Measurements from ENCODE around the gene CNTN1.
"Not testable (repeated sequence)": the region's sequence is repeated elsewhere in the genome, so short reads cannot be mapped to it uniquely, and the experiment has no call there.

Gene CNTN1

DNA sequence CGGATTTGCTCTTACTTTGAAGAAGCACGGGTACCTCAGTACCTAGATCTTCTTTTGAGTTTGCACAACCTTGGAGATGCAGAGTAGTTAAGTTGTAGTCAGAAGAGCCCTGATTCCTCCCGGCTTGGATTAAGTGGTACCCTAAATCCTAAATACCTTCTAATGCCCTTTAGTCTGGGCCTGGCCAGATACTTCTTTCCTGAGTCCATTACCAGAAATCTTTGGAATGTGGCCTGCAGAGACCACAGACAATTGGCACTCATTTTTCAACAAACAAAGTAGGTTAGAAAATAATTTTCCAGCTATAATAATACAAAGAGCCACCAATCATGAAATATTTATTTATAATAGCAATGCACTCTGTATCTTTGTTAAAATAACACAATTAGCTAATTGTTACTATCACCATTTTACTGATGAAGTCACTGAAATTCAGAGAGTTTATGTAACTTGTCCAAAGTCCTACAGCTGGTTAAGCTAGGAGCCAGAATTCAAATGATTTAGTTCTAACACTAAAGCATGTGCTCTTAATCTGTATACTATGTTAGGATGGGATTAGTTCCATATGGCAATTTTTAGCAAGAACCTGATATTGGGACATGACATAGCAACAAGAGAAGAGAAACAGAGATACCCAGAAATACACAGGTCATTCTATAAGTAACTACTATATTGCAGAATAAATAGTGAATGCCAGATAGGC is 363.8 kb downstream of the CNTN1 start:
- DNase-seq, result no peak

DNA sequence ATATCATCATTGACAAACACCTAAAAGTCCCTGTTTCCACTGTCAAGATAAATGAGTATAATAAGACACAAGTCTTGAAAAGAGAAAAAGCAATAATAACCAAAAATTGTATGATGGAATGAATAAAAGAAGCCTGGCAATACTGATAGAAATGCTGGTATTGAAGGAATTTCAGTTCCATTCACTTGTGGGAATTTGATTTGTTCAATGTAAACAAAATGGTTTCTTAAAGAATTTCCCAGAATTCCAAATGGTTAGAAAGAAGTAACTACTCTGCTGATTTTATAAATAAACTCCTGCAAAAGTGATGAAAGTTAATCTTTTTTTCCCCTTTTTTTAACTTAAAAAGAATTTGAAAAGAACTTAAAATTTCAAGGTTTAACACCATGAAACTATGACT is 366.0 kb downstream of the CNTN1 start:
- DNase-seq, result no peak

GRCh38 chr12:41061192-41061591 is 369.0 kb downstream of the CNTN1 start:
- no peak for DNase-seq

DNA sequence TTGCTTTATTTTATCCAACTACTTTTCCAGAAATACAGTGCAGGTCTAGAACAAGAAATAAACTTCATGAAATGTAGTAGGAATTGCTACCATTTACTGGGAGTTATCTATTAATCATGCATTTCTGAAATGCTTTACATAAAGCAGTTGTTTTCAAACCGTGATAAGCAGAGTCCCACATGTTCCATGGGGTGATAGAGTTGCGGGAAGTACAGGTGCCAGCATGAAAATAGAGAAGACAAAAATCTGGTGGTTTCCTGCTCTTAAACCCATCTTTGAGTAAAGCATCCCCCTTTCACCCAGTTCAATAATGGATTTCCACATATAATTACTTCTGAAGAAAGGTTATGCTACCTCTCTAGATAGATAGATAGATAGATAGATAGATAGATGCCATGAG is 372.2 kb downstream of the CNTN1 start:
- no peak for DNase-seq

DNA sequence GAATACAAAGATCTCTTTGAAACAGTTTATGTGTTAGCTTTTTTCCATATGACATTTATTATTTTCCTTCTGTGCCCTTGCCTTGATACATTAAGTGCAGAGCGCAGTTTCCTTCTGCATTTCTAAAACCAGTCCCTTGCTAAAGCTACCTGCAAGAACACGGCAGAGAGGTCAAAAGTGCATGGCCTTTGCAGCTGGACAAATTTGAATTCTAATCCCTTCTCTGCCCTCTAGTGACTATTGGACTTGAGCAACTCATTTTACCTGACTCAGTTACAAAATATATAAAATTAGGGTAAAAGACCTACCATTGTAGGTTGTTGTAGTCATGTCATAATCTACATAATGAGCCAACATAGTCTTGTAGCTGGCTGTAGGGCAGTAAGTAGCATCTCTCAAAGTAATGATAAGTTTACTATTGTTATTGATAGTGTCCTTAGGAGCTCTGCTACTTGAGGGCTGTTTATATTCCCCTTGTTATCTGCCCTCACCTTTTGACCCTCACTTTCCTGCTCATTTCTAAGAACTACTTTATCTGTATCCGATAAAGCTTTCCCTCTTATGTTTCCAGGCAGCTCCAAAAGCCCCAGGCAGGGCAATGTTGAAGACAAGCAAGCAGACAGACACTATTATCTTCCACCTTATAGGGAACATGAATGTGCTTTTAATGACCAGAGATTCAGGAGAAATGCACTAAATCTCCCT is 375.9 kb downstream of the CNTN1 start:
- no peak for DNase-seq

- no peak for DNase-seq
Observed at GRCh38 chr12:41073633-41074472, 381.6 kb downstream of the CNTN1 start.

DNA sequence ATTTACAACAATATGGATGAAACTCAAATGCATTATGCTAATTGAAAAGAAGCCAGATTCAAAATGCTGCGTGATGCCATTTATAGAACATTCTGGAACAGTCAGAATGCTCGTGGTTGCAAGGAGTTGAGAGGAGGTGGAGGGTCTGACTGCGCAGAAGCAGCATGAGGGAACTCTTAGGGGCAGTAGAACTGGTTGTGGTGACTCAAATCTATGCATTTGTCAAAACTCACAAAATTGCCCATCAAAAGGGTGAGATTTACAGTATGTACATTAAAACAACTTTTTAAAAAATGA is 382.2 kb downstream of the CNTN1 start:
- DNase-seq, result no peak

DNA sequence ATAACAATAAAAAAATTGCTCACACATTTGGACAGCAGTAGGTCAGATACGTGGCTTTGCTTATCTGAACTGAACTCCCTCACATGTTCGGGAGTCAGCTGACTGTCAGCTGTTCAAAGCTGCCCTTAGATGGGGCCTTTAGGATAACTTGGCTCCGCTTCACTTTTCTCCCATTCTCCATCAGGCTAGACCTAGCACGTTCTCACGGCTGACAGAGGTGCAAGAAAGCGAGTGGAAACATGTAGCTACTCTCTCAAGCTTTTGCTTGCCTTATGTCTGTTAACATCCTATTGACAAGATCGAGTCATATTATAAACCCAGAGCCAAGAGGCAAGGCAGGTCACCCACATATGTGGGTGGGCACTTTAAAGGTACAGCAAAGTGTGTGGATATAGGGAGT is 383.9 kb downstream of the CNTN1 start:
- DNase-seq, result no peak

DNA sequence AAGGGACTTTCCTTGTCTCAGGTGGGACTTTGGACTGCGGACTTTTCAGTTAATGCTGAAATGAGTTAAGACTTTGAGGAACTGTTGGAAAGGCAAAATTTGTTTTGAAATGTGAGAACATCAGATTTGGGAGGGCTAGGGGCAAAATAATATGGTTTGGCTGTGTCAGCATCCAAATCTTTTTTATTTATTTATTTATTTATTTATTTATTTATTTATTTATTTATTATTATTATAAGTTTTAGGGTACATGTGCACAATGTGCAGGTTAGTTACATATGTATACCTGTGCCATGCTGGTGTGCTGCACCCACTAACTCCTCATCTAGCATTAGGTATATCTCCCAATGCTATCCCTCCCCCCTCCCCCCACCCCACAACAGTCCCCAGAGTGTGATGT is 389.0 kb downstream of the CNTN1 start:
- DNase-seq, result not testable (repeated sequence)

- no peak for DNase-seq
Observed at GRCh38 chr12:41089438-41089837, 397.2 kb downstream of the CNTN1 start.

DNA sequence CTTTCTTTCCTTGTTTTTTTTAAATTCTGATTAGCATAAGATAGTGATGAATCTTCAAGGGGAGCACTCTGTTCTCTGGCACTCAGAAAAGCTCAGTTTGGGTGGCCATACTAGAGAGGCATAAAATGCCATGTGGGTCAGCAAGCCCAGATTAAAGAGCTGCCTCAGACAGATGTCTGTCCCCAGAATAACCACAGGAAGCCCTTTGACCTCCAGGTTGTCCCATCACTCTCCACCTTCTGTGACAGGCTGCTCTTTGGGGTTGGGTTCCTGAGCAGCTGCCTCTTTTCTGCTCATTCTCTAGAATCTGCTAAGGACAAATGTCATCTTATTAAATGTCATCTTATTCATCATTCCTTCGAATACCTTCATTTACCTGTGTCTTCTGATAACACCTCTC is 399.9 kb downstream of the CNTN1 start:
- DNase-seq, result no peak

DNA sequence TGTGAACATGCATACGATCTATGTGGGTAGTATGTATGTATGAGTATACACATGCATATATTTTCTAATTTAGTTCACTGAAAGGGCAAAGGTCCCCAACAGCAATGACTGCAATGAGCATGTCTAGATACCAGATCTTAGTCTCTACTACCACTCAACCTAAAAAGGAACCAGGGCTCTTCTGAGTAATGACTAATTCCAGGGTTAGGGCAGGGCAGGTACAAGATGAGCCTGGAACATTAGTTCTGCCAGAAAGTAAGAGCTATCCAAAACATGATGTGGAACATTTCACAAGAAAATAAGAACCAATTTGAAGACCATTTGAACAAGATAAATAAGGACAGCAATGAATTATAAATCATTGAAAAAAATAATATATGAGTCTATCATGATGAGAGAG is 404.6 kb downstream of the CNTN1 start:
- no peak for DNase-seq

DNA sequence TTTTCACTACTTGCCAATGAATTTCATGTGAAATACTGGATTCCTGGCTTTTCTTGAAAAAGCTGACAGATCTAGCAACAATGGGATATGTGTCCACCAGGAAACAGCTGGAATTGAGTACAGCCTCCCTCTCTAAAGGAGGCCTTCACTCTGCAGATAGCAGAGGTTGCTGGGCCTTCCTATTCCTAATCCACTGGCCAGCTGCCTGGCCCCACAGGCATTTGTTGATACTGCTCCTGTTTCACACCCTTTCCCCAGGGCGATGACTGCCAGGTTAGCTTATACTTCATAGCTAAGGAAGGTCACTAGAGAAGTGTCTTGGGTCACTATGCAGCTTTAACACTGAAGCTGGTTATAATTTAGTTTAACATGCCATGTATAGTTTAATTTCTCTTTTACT is 408.3 kb downstream of the CNTN1 start:
- no peak for DNase-seq

DNA sequence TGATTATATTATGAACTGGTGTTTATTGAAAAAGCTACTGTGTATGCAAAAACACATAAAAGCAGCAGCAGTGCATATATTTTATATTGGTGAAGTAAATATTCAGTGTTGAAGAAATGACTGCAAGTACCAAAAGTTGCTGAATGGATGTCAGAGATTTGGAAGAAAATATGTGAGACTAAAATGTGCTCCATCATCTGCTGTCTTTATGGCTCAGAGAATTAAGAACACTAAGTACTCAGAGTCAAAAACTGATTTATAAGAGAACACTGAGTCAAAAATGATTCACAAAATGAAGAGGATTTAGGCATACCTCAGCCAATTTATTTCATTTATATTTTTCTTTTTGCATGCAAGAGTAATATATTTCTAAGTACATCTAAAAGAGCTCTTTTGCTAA is 409.6 kb downstream of the CNTN1 start:
- DNase-seq, result no peak

DNA sequence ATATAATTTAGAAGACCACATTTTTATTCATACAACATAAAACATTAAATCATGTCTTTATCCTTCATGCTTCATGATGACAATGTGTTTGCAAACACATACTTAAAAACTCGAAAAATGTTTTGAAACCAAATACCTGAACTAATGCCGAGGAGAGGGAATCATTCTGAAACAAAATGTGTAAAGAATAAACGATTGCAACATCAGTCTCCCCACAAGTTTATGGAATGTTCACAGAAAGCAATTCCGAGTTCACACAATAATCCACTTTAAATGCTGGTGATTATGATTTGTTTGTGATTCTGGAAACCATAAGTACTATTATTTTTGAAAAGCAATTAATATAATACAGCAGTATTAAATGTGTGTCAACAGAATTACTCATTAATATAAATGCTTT is 411.4 kb downstream of the CNTN1 start:
- no peak for DNase-seq

DNA sequence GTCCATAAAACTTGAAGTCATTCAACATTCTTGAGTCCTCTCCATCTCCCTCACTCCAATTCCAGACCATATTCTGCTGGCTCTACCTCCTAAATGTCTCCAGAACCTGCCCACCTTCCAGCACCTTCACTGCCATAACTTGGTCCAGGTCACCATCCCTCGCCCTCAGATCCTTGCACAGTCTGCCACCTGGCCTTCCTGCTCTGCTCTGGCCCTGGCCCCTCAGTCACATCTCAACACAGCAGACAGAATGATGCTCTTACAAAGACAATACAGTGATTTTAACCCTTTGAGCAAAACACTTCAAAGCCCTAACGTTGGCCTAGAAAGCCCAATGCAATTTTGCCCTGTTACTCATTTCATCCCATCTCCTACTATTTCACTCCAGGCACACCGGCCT is 414.1 kb downstream of the CNTN1 start:
- DNase-seq, result no peak

- DNase-seq, result no peak
Observed at GRCh38 chr12:41108032-41108431, 415.8 kb downstream of the CNTN1 start.

GRCh38 chr12:41112903-41113302 is 420.7 kb downstream of the CNTN1 start:
- no peak for DNase-seq

DNA sequence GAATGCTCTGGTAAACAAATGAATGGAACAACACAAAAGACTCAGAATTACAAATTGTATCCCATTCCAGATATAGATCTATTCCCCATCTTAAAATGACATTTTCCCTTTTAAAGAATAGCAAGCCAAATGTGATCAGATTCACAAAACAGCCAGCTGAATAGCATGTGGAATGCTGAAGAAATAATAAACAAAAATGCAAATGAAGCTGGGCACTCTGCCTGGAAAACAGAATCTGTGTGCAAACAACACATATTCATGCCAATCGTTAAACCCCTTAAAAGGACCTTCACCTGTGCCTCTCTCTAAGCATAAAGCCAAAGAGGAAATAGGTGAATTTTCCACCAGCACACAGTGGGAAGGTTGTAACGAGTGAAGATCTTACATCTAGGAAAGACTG is 428.0 kb downstream of the CNTN1 start:
- no peak for DNase-seq

- DNase-seq, result no peak
Observed at GRCh38 chr12:41121374-41121773, 429.1 kb downstream of the CNTN1 start.

Measured in stimulated activated CD4-positive, alpha-beta T cell treated with anti-CD3 and anti-CD28 coated beads, Interleukin-12 subunit alpha, Interleukin-12 subunit beta, amount 100 ng/mL, for 4 hours (primary cell).